RWPE1 (cell line): ENCODE results near the gene CASP2.

Source experiments
- CTCF ChIA-PET: fragments of 350-600 bp; sonication (Branson Sonifier 250); formaldehyde crosslinking; extraction: SDS; loops from one replicate; lab custom pipeline; 2021; lab: Yijun Ruan, JAX
- POLR2A ChIA-PET: fragments of 400-600 bp; formaldehyde crosslinking; extraction: SDS; loops from one replicate; lab custom pipeline; 2020; ENCODE audit warnings: antibody characterized with exemption; ENCODE audit not compliant: low non-redundant PET; lab: Yijun Ruan, JAX
- DNase-seq: peaks from one replicate; pipeline ENCODE4 v3.0.0; 2012; ENCODE audit warnings: low spot score
- H3K27ac ChIP-seq: fragments of 450-650 bp; 2 replicates; pipeline ENCODE4 v1.5.1; 2017
- CTCF ChIP-seq: fragments of 450-650 bp; conservative IDR thresholded peaks from 2 replicates; pipeline ENCODE4 v1.5.1; 2017; ENCODE audit warnings: low read depth, mild to moderate bottlenecking

Gene CASP2

GRCh38 chr7:143296686-143297085 lies 8.5 kb downstream of the CASP2 start:
- POLR2A ChIA-PET: no interaction called here
- no peak overlapping the region for H3K27ac ChIP-seq
- TF ChIP-seq CTCF: no peak
- no peak for DNase-seq
- CTCF ChIA-PET: no interaction called here

GRCh38 chr7:143299346-143299745 lies 11.2 kb downstream of the CASP2 start:
- no peak overlapping the region for H3K27ac ChIP-seq
- no peak for DNase-seq
- POLR2A ChIA-PET: no interaction called here
- CTCF ChIA-PET: interaction anchor here (0.6 to 1.3 kb wide), 3 partner anchors 39 to 143 kb away, joined by 3 to 7 read pairs (median 4); no protein-coding TSS in a partner anchor
- TF ChIP-seq CTCF: no peak

GRCh38 chr7:143299840-143300239 lies 11.7 kb downstream of the CASP2 start:
- no peak for DNase-seq
- H3K27ac ChIP-seq: no peak overlapping the region; the same call in 1 of the 2 replicates
- POLR2A ChIA-PET: no interaction called here
- CTCF ChIA-PET: interaction anchor here (0.6 to 1.3 kb wide), 2 partner anchors 39 to 59 kb away, joined by 3 to 7 read pairs; no protein-coding TSS in a partner anchor
- peak; percentile 68 for TF ChIP-seq CTCF

- ChIA-PET POLR2A (no interaction called here), CTCF (no interaction called here)
- H3K27ac ChIP-seq: no peak overlapping the region
- TF ChIP-seq CTCF: no peak
- no peak for DNase-seq
These were observed 13.1 kb downstream of the CASP2 start for GRCh38 chr7:143300959-143301935.

- H3K27ac ChIP-seq: no peak overlapping the region; the same call in 1 of the 2 replicates
- CTCF ChIA-PET: no interaction called here
- POLR2A ChIA-PET: no interaction called here
- DNase-seq: no peak
- no peak for TF ChIP-seq CTCF
These were observed 15.6 kb downstream of the CASP2 start for GRCh38 chr7:143303733-143304132.

GRCh38 chr7:143304938-143305337 lies 16.8 kb downstream of the CASP2 start:
- no peak for TF ChIP-seq CTCF
- DNase-seq: no peak
- no peak overlapping the region for H3K27ac ChIP-seq
- POLR2A ChIA-PET: no interaction called here
- CTCF ChIA-PET: interaction anchor here (0.9 kb wide), 1 partner anchor 64 kb away, joined by 4 read pairs; no protein-coding TSS in a partner anchor
